HG03442 (cell line): ENCODE measurements around the gene KCNN3.
"Not testable (repeated sequence)": the region's sequence is repeated elsewhere in the genome, so short reads cannot be mapped to it uniquely, and the experiment has no call there.

Experiments
- ATAC-seq: cut with Tn5 transposase; IDR thresholded peaks from one replicate; pipeline ENCODE4 v1.9.1; 2021; ENCODE audit warnings: mild to moderate bottlenecking, moderate library complexity; ENCODE audit not compliant: unreplicated experiment

KCNN3 gene

DNA sequence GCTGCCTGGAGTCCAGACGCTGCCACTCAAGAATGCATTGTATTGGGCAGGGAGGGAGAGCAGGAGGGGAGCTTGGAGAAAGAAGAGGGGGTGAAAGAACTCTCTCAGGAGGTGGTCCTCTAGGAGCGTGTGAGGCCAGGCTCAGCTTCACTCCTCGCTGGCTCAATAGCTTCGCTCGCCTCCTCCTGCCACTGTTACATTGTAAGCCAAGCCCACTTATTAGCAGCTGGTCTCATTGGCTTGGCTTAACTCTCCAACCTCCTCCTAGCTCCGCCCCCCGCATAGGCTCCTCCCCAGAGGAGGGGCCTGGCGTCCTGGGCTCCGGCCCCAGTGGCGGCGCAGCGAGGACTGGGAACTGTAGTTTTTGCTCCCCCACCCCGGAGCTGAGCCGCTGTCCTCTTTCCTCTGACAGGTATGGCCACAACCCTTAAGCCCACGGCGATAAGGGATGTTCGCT, at the start of gene KCNN3:
Gene KCNN3, minus strand, starts transcription at position 167 of the 457 bp plus-strand sequence. CDS start 317 bp downstream, outside the sequence.
- peak; percentile 85 for ATAC-seq

DNA sequence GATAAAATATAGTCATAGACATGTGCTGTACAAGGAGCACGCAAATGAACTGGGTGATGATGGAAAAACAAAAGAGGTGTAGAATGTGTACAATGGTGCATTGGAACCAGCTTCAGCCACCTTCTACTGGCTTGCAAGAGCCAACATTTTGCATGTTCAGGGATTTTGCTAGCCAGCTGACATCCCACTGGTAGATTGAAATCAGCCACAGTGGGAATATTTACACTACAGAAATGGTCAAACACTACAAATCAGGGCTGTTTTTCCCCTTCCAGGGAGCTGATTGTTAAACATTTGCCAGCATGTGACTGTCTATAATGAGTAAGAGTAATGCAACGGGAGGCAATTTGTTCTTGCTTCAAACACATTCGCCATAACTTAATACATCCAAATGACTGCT, 43.2 kb upstream of the KCNN3 start:
- no peak for ATAC-seq

DNA sequence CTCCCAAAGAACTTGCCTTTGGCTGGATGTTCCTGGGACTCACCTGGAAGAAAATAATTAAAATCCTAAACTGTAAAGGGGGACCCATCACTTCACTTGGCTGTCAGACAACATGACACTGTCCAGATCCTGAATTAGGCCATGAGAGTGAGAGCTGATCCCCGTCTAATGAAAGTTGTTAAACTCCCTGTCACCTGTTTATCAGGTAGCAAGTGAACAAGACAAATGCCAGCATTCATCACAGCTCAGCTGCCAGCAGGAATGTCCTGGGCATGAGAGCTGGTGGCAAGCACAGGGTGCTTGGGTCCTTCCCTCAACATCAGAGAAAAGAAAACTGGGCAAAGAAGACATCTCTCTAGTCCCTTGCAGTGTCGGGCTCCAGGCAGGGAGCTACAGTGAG, 42.7 kb upstream of the KCNN3 start:
- no peak for ATAC-seq

DNA sequence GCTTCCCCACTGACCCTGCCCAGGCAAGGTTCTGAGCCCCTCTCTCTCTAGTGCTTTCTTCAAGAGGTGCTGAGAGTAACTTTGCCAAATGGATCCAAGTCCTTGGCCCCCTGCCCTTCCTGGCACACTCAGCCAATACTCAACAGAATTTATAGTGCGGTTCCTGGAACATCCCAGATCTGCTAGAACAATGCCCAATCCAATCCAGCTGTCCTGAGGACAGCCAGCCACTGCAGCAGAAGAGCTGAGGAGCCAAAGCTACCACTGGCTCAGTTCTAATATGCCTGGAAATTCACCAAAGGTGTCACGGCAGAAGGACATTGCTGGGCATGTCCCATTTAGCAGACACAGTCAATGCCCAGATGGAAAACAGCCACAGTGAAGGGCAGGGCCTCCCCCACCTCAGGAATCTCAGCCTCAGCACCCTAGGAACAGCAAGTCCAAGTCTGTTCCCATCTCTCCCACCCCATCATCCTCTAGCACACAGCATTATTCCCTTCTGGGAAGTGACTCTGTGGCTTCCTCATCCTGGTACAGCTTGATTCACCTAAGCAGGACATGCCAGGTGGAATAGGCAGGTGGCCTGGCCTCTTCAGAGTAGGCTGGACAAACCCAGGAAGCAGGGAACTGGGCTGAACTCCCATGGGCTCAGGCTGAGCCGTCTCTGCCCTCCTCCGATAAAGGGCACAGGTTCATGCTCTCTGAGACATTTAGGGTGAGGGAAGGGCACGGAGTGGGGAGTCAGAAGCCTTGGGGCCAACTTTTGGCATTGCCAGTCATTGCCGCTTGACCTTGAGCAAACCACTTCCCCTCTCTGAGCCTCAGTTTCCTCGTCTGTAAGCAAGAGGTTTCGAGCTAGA, 41.8 kb upstream of the KCNN3 start:
- no peak for ATAC-seq

DNA sequence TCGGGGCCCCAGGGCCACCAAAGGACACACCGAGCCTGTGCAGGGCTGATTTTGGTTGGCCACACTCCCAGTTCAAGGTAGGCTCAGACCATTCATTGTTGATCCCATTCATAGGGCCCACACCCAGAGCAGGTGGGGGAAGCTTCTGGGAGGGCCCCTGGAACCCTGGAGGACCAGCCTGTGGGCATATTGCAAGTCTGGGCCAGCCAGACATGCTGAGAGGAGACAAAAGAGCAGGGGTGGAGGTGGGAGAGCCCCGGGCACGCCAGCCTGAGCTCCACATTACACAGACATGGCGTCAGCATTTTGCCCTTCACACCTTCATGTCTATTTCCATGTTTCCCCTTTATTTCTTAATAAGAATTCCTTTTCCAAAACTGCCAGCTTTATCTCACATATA, 40.8 kb upstream of the KCNN3 start:
- ATAC-seq: no peak

DNA sequence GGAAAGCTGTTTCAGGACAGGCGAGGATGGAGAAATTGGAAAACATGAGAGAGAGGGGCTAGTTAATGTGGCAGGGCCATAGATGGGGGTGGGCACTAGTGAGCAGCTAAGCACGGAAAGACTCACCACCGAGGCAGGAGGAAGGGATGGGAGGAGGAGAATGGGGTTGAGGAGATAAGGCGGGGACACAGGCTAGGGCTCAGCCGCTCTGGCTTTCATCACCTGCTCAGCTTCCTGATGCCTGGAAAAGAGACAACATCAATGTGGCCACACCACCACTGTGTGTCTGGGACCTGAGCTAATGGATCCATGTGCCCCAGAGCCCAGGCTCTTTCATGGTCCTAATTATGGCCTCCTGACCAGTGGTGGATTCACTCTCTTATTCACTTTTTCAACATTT, 38.9 kb upstream of the KCNN3 start:
- no peak for ATAC-seq

DNA sequence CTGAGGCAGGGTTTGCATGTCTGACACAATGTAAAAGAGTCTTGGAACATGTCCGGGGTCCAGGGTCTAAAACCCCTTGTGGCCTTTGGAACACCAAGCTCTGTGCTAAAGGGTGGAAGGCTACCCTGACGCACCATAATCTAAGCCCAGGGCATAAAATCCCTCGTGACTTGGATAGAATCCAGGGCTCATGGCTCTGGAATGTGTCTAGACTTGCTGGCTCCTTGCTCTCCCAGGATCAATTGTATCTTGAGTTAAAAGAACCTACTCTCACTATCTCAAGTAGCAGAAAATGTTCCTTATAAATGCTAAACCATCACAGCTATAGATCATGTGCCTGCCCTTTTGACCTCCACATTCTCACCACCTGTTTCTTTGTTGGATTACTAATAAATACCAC, 38.0 kb upstream of the KCNN3 start:
- not testable (repeated sequence) for ATAC-seq

DNA sequence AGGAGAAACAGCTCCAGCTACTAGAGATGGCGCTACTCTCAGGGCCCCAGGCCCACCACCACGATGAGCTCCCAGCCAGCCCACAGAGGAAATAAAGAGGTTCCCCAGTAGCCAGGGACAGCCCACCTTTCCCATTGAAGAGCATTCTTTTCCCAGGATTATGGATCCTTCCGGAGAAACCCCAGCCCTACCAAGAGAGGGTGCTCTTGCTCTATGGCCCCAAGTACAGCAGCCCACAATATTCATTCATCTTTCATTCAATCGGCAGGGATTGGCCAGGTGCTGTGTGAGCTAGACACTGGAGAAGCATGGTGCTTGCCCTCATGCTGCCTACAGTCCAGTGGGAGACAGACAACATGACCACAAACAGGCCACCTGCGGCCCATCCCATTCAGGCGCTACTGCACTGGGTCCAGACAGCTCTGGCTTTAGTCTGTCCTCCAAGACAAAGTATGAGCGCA, 36.6 kb upstream of the KCNN3 start:
- ATAC-seq: no peak

DNA sequence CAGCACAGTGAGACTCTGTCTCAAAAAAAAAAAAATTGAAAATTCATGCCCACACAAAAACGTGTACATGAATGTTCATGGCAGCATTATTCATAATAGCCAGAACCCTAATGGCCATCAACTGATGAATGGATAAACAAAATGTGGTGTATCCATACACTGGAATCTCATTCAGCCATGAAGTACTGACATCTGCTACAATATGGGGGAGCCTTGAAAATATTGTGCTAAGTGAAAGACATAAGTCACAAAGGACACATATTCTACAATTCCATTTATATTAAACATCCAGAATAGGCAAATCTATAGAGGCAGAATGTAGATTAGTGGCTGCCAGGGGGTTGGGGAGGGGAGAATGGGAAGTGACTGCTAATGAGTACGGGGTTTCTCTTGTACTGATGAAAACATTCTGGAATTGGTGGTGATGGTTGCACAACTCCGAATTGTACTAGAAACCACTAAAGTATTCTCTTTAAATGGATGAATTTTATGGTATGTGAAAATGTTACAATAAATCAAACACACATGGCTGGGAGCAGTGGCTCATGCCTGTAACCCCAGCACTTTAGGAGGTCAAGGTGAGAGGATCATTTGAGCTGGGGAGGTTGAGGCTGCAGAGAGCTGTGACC, 33.0 kb upstream of the KCNN3 start:
- ATAC-seq: no peak

DNA sequence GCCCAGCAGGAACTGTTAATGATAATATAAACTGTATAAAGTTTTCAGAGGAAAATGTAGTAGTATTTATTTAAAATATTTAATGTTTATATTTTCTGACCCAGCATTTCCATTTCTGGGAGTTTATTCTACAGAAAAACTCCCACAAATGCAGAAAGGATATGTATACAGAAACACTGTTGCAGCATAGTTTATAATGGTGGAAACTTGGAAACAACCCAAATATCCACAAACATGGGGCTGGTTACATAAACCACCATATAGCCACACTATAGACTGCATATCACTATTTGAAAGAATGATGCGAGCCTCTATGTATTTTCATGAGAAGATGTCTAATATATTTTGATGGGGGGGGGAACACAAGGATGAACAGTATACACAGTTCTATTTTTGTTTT, 31.5 kb upstream of the KCNN3 start:
- no peak for ATAC-seq

DNA sequence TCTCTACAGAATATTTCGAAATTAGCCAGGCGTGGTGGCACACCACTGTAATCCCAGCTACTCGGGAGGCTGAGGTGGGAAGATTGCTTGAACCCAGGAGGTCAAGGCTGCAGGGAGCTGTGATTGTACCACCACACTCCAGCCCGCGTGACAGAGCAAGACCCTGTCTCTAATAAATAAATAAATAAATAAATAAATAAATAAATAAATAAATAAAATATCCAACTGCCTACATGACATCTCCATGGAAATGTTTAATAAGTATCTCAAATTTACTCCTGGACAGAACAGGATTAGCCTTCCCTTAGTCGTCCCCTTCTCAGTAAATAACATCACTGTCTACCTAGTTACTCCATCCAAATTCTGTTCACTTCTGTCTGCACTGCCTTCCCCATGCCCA, 29.0 kb upstream of the KCNN3 start:
- no peak for ATAC-seq

DNA sequence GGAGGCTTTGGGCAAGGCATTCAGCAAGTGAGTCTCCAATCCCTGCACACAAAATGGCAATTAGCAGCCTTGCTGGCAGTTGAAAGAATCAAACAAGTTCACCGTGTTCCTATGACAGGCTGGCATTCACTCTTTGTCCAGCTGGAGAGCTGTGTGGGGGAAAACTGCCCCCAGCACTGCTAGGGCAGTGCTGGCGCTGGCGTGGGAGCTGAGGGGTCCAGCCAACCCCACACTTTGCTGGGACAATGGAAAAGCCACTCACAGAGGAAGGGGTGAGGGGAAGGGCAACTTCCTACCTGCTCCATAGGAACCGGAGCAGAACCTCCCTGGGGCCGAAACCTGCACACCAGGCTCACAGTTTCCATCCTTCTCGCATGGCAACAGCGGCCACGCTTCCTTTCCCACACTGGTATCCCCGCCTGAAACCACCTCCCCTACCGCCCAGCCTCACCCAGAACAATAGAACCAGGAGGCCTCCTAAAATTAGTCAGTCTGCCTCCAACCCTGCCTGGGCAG, 26.7 kb upstream of the KCNN3 start:
- ATAC-seq: no peak

DNA sequence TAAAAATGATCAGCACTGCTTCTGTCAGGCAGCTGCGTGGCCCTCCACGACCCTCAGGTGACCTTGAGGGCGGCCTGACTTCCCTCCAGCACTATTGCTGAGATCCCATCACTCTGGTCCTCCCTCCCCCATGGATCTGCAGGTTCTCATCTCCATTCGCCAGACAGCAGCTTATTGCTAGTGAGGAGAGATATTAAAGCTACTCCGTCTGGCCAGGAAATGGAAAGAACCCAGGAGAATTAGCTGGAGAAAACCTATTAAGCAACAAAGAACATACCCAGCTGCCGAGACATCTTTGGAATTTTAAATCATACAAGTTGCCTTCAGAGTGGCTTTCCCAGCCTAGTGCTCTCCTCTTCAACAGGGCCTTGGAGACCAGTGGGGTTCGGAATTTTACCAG, 25.7 kb upstream of the KCNN3 start:
- no peak for ATAC-seq

DNA sequence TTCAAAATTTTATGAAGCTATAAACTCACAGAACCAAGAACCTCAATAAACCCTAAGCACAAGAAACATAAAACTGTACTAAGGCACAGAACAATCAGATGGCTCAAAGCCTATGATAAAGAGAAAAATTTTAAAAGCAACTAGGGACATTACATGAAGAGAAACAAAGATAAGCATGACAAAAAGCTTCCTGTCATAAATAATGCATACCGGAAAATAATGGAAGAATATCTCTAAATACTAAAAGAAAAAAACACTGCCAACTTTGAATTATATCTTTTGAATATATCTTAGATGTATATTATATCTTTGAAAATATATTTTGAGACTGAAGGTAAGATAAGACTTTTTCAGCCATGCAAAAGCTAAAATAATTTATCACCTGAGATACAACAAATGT, 21.4 kb upstream of the KCNN3 start:
- ATAC-seq: no peak

DNA sequence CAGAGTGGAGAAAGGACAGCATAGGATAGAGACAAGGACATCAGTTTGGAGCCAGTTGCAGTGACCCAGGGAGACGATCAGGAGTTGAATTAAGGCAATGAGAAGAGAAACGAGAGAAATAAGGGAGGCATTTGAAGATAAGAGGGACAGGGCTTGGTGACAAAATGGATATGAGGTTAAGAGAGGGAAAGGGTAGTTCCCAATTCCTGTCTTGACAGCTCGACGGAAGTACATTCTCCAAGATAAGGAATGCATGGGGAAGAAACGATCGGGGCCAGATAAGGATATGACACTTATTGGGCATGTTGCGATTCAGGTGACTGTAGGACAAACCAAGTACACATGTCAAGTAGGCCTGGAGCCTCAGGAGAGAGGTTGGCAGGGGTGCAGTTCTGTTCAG, 18.7 kb upstream of the KCNN3 start:
- ATAC-seq: no peak

DNA sequence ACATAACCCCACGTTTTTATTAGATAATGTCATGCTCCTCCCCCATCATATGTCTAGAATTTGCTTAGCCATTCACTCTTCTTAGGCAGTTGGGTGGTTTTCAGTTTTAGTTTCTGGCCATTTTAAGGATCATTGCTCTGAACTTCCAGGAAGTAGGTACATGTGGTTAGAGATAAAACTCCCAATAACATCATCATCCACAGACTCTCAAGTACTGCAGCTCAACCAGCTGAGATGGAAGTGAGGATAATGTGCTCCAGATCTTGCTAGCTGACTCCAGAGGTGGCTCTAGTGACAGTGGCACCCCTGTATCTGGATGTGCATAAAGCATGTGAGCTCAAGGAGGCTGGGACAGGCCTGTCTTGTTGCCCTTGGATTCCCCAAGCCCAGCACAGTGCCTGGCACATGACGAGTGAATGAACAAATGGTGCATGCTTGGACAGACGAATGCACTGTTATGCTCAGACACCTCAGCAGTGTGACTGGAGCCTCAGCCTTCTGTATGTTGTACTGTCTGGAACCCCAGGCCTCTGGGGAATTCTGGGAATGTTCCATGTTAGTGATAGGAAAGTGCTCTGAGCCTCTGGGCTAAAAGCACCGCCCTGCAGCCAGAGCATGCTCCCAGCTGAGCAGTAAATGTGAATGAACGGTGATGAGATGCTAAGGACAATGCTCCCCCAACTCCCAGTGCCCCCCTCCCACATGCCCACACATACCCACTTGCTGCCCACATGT, 16.4 kb upstream of the KCNN3 start:
- ATAC-seq: no peak

DNA sequence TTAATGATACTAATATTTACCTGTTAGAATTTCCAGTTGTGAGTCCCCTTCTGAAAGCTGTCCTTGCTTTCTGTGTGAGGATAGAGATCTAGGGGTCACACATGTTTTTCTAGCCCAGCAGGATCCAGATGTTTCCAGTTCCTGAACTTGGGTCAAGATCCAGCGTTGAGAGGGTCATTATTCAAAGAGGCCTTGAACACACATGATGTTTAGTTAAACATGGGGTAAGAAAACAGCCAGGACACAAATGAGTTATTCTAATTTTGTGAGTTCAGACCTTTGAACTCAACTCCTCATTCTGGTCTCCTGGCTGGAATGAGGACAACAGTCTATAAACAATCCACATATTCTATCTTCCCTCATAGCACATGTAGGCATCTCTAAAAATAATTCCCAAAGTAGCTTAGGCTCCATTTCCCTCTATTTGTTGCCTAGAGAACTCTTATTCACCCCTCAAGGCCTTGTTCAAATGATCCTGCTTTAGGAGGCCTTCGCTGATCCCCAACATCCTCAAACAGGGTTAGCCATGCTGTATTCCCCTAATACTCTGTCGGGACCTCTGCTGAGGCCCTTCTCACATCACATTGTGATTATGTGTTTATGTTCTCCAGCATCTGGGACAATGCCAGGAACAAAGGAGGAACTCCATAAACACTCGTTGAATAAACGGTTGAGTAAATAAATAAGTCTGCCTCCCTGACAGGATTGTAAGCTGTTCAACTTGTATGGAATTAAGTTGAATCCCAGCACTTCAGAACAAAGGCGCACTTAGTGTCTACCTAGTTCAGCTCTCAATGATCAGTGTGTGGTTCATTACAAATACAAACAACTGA, 15.0 kb upstream of the KCNN3 start:
- no peak for ATAC-seq

DNA sequence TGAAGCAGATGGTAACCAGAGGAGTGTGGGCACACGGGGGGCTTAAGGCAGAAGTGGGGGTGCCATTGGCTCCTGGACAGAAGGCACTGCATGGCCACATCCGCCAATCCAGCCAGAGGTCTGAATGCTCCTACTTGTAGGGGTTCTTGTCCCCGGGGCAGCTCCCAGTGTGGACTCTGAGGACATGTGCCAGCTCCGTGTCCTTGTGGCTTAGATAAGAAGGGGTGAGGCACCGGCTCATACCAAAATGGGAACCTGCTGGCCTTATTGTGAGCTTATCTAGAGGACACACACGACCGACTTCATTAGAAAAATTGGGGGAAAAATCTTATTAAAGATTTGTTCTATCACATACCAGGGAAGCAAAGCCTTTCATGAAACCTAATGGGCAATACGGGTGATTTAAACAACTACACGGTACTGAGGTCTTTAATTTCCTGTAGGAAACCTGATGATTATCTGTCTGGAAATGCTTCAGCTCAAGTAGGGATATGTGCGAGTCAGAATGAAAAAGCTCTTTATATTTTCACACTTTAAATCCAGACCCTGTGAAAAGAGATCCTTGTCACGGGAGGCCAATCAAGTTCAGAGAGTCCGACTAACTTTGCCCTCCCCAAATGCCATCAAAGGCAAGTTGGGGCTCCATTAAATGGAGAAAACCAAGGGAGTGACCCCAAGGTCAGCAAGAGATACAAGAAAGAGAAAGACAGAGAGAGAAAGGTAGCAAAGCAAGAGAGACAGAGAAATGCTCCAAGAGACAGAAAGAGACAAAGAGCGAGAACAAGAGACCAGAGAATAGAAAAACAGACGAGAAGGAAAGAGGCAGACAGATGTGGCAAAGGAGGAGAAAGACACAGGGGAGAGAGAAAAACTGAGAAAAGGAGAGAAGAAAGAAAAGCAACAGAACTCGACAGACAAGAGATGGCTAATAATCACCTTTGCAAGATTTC, 14.1 kb upstream of the KCNN3 start:
- no peak for ATAC-seq

DNA sequence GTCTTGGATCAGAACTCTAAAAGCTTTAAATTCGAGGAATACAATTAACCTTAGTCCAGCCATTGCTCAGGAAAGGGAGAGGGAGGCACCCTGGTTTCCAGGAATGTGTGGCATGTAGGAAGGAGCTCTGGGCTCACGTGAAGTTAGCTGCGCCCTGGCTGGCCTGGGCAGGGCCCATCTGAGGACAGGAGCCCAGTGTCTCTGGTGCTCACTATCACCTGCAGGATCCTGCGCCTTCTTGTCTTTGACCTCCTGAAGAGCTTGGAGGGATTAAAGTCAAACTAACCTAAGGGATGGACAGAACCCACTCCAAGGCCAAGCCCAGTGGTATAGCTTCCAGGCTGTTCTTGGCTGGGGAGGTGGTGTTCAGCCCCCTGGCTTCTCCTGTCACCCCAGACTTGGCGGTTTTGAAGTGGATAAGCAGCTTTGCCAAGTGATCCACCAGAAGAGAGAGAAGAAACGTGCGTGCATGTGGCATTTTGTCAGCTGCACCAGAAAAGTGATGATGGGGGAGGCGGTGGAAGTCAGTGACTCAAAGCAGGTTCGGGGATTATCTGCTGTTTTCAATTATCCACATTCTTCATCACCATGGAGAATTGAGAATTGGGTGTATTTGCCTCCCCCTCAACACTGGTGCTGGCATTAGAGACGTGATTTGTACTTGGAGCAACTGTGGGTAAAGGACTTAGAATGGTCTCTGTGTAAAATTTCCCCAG, 11.9 kb upstream of the KCNN3 start:
- no peak for ATAC-seq
